Activated naive CD4-positive, alpha-beta T cell (primary cell): Measurements from ENCODE around the gene PGD.
"Not testable (repeated sequence)": the region's sequence is repeated elsewhere in the genome, so short reads cannot be mapped to it uniquely, and the experiment has no call there.

ENCODE experiments used
- DNase-seq, 4 experiments: peaks; one replicate each; lab custom pipeline; 2025; lab: John Stamatoyannopoulos, UW

PGD gene

DNA sequence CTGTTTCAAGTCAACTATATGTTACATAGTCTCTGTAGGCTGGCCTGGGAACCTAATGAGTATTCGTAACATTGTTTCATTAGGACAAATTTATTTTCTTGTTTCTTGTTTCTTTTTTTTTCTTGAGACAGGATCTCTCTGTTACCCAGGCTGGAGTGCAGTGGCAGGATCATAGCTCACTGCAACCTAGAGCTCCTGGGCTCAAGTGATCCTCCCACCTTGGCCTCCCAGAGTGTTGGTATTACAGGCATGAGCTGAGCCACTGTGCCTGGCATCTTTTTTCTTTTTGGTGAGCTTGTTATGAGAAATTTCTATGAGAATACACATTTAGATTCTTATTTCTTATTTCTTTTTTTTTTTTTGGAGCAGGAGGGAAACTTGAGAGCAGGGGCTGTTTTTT is 38.2 kb downstream of the PGD start:
- no peak for DNase-seq

DNA sequence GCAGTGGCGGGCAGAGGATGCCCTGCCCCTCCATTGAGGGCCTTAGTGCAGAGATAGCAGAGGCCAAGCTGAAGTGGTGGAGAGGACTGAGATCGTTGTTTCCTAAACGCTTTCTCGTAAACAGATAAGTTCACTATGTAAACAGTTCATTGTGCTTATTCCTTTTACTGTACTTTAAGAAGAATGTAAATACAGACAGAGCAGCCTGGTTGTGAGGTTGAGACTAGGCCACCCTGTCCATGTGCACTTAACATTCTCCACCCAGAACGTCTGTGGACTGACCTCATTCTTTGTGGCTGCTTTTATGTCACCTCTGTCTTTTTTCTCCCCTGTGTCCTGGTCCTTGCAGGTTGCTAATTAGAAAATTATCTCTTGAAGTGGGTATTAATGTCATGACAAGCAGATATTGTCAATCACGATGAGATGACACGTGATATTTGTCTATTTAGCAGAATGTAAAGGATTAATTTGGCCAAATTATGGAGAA is 39.9 kb downstream of the PGD start:
- DNase-seq, result no peak

DNA sequence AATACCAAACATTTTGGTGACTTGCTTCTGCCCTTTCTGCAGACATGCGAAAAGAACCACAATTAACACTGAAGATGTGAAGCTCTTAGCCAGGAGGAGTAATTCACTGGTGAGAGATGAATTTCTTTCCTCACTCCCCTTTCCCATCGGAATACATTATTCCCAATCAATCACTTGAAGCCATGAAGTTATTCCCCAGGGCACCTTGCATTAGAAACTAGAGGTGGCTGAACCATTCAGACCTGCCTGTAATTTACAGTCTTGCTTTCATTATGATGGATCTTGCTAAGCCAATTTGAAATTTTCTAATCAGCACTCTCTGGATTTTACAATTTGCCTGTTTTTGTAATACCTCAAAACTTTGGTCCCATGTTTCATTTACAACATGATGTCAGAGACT is 41.4 kb downstream of the PGD start:
- no peak for DNase-seq

DNA sequence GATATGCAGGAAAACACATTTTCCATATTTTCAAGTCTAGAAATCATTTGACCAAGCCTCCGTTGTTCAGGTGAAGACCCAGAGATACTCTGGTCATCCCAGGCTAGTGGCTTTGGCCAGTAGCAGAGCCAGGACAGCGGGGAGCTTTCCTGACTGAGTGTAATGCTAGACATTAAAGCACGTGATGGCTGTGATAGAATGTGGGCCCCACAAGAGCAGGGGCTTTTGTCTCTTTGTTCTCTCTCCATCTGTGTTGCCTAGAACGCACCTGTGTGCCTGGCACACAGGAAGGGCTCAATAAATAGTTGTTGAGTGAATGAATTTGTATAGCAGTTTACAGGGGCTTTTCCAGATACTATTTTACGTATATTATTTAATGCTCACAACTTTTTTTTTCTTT is 41.9 kb downstream of the PGD start:
- DNase-seq, result no peak

DNA sequence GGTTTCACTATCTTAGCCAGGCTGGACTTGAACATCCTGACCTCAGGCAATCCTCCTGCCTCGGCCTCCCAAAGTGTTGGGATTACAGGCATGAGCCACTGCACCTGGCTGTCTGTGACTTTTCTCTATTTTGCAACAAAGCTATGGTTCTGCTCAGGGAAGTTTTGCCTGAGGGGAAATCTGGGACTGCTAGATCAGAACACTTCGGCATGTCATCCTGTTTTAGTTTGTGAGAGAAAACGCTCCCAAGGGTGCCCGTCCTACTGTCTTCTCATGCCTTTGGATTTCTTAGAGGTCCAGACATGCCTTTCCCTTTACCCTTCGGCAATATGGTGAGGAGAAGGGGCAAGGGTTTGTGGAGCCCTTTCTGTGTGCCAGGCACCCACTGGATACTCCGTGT is 45.4 kb downstream of the PGD start:
- DNase-seq, result no peak

DNA sequence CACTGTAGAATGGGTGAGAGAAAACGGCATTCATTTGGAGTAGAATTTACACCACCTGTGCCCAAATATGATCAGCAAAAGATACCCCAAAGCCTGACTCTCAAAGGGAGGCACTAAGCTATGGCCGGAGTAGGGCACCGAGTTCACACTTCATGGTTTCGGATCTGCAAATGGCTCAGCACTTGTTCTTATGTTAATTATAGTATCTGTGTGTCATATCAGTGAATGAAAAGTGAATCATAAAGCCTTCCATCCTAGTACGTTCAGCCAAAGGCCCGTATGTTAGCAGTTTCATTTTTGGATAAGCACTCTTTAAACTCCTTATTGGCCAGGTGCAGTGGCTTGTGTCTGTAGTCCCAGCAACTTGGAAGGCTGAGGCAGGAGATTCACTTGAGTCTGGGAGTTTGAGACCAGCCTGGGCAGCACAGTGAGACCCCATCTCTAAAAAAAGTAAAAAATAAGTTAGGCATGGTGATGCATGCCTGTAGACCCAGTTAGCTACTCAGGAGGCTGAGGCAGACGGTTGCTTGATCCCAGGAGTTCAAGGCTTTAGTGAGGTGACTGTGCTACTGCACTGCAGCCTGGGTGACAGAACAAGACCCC is 46.0 kb downstream of the PGD start:
- DNase-seq, result no peak

DNA sequence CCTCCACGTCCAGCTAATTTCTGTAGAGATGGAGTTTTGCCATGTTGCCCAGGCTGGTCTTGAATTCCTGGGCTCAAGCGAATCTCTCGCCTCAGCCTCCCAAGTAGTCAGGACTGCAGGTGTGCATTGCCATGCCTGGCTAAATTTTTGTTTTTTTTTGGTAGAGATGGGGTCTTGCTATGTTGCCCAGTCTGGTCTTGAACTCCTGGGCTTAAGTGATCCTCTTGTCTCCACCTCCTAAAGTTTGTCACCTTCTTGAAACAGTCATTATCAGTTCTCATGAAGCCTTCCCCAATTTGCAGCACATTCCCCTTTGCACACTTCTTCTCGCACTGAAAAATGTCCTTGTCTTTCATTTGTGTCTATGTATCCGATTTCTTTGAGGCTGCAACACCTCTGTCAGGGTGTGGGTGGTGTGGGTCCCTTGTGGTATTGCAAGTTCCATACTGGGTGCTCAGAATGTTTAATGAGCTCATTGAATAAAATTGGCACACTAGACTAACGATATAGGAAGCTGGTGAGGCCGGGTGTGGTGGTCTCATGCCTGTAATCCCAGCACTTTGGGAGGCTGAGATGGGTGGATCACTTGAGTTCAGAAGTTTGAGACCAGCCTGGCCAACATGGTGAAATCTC is 48.0 kb downstream of the PGD start:
- no peak for DNase-seq

DNA sequence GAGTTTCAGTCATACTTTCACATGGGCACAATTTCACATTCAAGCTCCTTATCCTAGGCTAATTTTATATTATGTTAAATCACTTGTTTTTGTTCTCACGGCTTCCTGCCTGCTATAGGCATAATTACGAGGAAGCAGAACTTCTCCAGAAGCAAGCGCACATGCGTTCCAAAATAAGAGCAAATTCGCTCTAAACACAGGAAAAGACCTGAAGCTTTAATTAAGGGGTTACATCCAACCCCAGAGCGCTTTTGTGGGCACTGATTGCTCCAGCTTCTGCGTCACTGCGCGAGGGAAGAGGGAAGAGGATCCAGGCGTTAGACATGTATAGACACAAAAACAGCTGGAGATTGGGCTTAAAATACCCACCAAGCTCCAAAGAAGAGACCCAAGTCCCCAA is 50.9 kb downstream of the PGD start, which contains the start of gene CORT:
Gene CORT, plus strand, starts transcription at position 281 of the 400 bp plus-strand sequence. CDS start 193 bp downstream, outside the sequence.
- DNase-seq, result no peak

DNA sequence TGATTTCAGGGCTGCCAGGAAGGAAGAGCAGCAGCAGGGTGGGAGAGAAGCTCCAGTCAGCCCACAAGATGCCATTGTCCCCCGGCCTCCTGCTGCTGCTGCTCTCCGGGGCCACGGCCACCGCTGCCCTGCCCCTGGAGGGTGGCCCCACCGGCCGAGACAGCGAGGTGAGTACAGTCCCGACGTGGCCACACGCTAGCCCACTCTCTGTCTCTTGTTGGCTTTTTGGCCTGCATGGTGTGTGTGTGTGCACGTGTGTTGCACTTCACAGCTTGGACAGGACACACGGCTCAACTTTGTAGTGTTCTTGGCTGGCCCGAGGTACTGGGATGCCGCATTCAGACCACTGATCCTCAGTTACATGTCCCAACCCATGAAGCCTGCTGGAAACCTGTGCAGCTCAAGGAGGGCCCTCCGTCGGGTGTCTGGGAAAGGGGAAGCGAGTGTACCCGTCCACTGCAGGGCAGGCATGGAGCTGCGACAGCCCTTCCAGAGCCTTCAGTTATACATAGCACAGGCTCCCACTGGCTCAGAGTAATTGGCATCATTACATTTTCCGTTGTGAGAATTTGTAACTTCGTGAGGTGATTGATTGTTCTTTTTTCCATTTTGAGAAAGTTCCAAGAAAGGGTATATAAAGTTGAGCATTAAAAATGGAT is 51.4 kb downstream of the PGD start:
- no peak for DNase-seq

DNA sequence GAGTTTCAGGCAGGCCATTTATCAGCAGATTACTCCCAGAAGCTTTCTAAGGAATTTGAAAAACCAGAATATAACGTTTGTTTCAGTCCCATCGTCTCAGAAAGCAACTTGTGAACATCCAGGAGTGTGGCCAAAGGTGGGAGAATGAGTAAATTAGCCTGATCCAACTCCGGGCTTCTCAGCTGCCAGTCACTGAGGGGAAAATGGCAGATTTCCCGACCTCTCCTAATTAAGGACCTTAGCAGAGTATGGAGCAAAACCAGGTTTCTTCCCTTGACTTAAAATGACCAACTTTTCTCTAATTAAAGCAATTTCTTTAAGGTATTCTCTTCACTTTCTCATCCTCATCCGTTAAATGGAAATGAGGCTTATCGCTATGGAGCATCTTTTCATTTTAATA is 52.0 kb downstream of the PGD start:
- no peak for DNase-seq

DNA sequence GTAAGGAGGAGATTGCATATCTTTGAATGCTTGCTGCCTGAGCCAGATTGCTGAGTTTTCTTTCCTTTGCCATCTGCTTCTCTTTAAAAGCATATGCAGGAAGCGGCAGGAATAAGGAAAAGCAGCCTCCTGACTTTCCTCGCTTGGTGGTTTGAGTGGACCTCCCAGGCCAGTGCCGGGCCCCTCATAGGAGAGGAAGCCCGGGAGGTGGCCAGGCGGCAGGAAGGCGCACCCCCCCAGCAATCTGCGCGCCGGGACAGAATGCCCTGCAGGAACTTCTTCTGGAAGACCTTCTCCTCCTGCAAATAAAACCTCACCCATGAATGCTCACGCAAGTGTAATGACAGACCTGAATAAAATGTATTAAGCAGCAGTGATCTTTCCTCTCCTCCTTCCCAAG is 52.4 kb downstream of the PGD start:
- no peak for DNase-seq

DNA sequence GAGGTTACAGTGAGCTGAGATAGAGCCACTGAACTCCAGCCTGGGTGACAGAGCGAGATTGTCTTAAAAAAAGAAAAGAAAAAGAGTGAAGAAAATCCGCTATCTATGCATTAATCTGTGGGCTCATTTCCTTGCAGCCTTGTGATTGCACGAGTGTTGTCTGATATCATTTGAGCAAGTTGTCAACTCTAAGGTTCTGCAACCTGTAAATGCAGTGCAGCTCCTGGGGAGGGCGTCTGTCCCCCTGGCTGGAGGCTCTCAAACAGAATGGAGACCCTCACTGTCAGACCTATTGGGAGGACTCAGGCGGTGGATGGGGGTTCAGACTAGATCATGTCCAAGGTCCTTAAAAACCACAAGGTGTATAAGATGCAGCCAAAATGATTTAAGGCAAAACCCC is 57.2 kb downstream of the PGD start:
- no peak for DNase-seq

DNA sequence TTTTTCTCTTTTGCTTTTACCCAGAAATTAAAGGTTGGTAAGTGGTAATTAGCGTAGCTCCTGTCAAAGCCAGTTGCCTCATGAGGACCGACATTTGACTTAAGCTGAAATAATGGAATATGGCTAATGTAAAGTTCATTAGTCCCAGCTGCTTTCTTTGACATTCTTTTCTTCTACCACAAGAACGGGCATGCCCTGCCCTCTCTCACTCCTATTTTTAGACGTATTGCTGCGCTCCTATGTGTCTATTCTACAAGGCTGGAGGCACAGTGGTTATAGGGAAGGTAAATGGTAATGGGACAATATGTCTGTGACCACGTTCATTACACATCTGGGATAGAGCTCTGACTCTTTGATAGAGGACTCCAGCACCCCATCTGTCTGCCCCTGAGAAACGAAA is 57.8 kb downstream of the PGD start:
- DNase-seq, result no peak

DNA sequence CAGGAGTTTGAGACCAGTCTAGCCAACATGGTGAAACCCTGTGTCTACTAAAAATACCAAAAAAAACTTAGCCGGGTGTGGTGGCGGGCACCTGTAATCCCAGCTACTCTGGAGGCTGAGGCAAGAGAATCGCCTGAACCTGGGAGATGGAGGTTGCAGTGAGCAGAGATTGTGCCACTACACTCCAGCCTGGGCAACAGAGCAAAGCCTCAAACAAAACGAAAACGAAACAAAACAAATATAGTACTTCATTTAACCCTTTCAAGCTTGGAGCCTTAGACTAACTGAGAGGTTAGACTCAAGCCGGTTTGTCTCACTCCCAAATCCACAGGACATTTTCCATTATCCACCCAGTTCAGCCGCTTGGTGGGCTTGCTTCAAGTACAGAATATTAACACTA is 58.6 kb downstream of the PGD start:
- DNase-seq, result not testable (repeated sequence)

DNA sequence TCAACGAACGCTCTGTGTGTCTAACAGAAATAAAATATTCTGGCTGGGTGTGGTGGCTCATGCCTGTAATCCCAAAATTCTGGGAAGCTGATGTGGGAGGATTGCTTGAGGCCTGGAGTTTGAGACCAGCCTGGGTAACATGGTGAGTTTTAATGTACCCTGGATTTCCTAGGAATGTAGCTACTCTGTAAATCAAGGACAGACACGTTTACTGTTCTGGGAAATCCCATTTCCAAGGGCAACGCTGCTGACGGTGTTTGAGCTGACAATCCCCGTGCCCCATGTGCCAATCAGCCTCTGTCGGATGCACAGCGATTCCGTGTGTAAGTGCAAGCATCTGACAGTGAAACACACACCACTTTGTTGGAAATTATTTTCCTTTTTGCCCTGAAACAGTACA is 59.0 kb downstream of the PGD start:
- no peak for DNase-seq

DNA sequence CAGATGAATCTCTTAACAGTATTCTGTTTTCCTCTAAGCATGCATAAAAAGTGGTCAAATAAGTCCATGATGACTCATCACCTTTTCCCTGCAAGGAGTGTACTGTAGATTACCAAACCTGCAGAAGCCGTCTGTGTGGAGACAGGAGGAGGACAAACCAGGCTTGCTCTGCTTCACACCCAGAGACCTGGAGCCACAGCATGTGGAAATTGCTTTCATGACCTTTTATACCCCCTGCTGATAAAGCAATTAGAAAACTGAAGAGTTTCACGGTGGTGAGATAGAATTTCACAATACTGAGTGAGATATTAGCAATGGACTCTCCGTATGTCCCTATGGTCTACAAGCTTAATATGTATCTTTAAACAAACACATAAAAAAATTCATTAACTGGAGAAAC is 60.3 kb downstream of the PGD start:
- DNase-seq, result no peak

DNA sequence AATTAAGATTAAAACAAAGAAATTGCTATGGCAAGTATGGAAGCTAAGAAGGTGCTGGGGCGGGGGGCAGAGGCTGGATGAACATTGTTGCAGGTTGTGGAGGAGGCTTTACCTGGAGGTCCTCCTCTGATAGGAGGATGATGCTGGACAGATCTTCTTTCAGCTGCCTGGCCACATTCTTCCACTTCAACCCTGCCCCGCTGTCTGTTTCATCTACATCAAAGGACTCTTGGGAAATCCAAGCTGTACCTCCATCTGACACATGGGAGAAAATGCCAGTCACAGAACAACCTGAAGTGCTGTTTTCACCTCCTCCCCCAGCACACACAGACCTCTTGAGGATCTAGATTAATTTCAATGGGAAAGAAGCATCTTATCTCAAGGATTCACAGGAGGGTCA is 68.2 kb downstream of the PGD start:
- no peak for DNase-seq

DNA sequence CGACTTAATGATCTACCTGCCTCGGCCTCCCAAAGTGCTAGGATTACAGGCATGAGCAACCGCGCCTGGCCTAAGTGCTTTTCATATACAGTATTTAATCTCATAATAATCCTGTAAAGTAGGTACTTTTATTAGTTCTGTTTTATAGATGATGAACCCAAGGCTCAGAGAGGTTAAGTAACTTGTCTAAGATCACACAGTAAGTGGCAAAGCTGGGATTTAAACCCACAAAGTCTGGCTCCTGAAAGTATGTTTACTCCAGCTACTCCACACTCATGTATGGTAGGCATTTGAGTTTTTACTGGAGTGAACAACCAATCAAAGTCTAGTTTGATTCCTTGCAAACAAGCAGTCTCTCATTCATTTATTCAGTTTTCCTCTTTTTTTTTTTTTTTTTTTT is 71.2 kb downstream of the PGD start:
- no peak for DNase-seq
